ENCODE data around the gene ROPN1L. TPM values are rescaled to one million over a fixed set of nuclear protein-coding genes. Genes with fewer than 3 reads are reported as not detected.

Gene ROPN1L
- total and polyA plus RNA-seq, 2 of the 8 experiments (the other 6 are each of a cell fraction or from before 2014, with no cell fraction given) = 0.24 to 0.73 TPM

GRCh38 chr5:10509575-10509974 lies 67.9 kb downstream of the ROPN1L start:
- Histone ChIP-seq H4K5ac (ENCODE audit: insufficient read length, low read depth, low read length) (no peak overlapping the region), H2BK12ac (ENCODE audit: low read depth, low read length) (no peak overlapping the region), H3K9me3 (ENCODE audit: insufficient read depth in 2 of 2, low read depth in 1 of 2, low read length in 1 of 2) (no peaks in the 10 kb centered on the region), H3K79me1 (ENCODE audit: low read depth, low read length) (no peaks in the 10 kb centered on the region), H3K36me3 (ENCODE audit: control insufficient read depth in 2 of 4, insufficient read depth in 4 of 4, low read length in 3 of 4) (no peaks in the 10 kb centered on the region; a peak in 1 of 8 replicates), H2AFZ (ENCODE audit: low read length) (no peak overlapping the region), H3K14ac (ENCODE audit: insufficient read length) (no peak overlapping the region), H2BK20ac (ENCODE audit: low read length) (no peak overlapping the region), H2BK15ac (ENCODE audit: low read length) (0 out of 2 replicates have a peak overlapping the region, but pooled peaks have one; percentile 35), H3K4ac (replicated peaks; ENCODE audit: insufficient read length, low read depth, low read length) (no peak overlapping the region), H3K79me2 (ENCODE audit: control insufficient read depth in 1 of 2, insufficient read depth in 2 of 2, low read length in 2 of 2) (no peaks in the 10 kb centered on the region), H3K56ac (replicated peaks; ENCODE audit: insufficient read length, low read depth, low read length) (no peak overlapping the region), H2AK5ac (ENCODE audit: low read depth, low read length) (no peak overlapping the region), H2BK5ac (ENCODE audit: low read depth, low read length) (no peak overlapping the region), H4K20me1 (replicated peaks in 1 of 2; ENCODE audit: control insufficient read depth in 1 of 2, insufficient read depth in 2 of 2, low read length in 2 of 2) (no peaks in the 10 kb centered on the region), H4K8ac (ENCODE audit: extremely low read depth, insufficient read depth, low read length) (no peak overlapping the region), H3K4me1 (replicated peaks in 1 of 4; ENCODE audit: control insufficient read depth in 3 of 4, insufficient read depth in 4 of 4, low read length in 3 of 4) (peaks cover 0 to 8% (median 6%) of the 10 kb centered on the region in 4 experiments; a peak in 6 of 7 replicates), H3K27ac (ENCODE audit: low read depth, low read length) (no peak overlapping the region), H3K23me2 (ENCODE audit: low read depth, low read length) (no peaks in the 10 kb centered on the region), H3K4me2 (ENCODE audit: insufficient read depth in 1 of 2, low read depth in 2 of 2, low read length in 2 of 2) (no peak overlapping the region), H4K91ac (replicated peaks; ENCODE audit: insufficient read length, low read length) (no peak overlapping the region), H3K27me3 (replicated peaks in 1 of 4; ENCODE audit: control insufficient read depth in 3 of 4, extremely low read depth in 1 of 4, insufficient read depth in 3 of 4, low read length in 3 of 4) (no peaks in the 10 kb centered on the region), H3K9ac (replicated peaks in 1 of 4; ENCODE audit: extremely low read depth in 1 of 4, low read depth in 3 of 4, low read length in 3 of 4) (no peak overlapping the region), H3K4me3 (ENCODE audit: extremely low read depth in 1 of 4, insufficient read depth in 2 of 4, low read depth in 3 of 4, low read length in 4 of 4) (no peak overlapping the region), H2BK120ac (replicated peaks; ENCODE audit: low read depth, low read length) (no peak overlapping the region), H3K18ac (ENCODE audit: extremely low read depth, low read length) (no peak overlapping the region), H3K23ac (ENCODE audit: insufficient read length) (no peak overlapping the region)
- DNase-seq (ENCODE audit: low read depth in 1 of 2, low spot score in 2 of 2) = no peak
- FAIRE-seq = no peak
- 90% methylated on average over 9 of the region's 9 CpGs; no CpG with 5 or more reads in 1 of the 2 experiments for WGBS, 2 experiments (ENCODE audit: extremely low coverage in 1 of 2, insufficient coverage in 1 of 2, insufficient read length in 1 of 2, insufficient replicate concordance in 2 of 2, low coverage in 1 of 2, low lambda C conversion rate in 2 of 2, missing lambda C conversion rate in 1 of 2)
- ChIA-PET CTCF (ENCODE audit: partially characterized antibody) (interaction anchor here (0.8 to 4.2 kb wide), 6 partner anchors 7 to 118 kb away, joined by 3 to 23 read pairs (median 3); no protein-coding TSS in a partner anchor), POLR2A (ENCODE audit: partially characterized antibody) (no interaction called here)
- TF ChIP-seq SIN3A (conservative IDR thresholded peaks at IDR 0.05 in 1 of 2, IDR thresholded peaks at IDR 0.05 in 1 of 2; ENCODE audit: low read depth in 1 of 2, low read length in 2 of 2) = no peak
- TF ChIP-seq SP4 (IDR thresholded peaks at IDR 0.05; ENCODE audit: low read length) = no peak
- no peak for TF ChIP-seq BCL11A (IDR thresholded peaks at IDR 0.05; ENCODE audit: low read depth in 2 of 2, low read length in 2 of 2)
- no peak for TF ChIP-seq ASH2L (IDR thresholded peaks at IDR 0.05; ENCODE audit: low read length)
- TF ChIP-seq SRF (IDR thresholded peaks at IDR 0.05; ENCODE audit: low read depth, low read length) = no peak
- TF ChIP-seq GABPA (IDR thresholded peaks at IDR 0.05; ENCODE audit: borderline replicate concordance, insufficient read depth, low read length) = no peak
- TF ChIP-seq BRCA1 (IDR thresholded peaks at IDR 0.05; ENCODE audit: low read depth, low read length) = no peak
- no peak for TF ChIP-seq CBX5 (IDR thresholded peaks at IDR 0.05; ENCODE audit: low read depth, low read length)
- no peak for TF ChIP-seq HDAC2 (IDR thresholded peaks at IDR 0.05; ENCODE audit: borderline replicate concordance in 1 of 2, low read depth in 2 of 2, low read length in 2 of 2)
- TF ChIP-seq POLR2AphosphoS5 (IDR thresholded peaks at IDR 0.05; ENCODE audit: low read depth, low read length) = no peak
- no peak for TF ChIP-seq CTBP2 (IDR thresholded peaks at IDR 0.05; ENCODE audit: borderline replicate concordance, insufficient read depth, insufficient read length, low read length)
- no peak for TF ChIP-seq TBP (IDR thresholded peaks at IDR 0.05; ENCODE audit: low read depth, low read length)
- no peak for TF ChIP-seq TCF12 (IDR thresholded peaks at IDR 0.05; ENCODE audit: low read depth, low read length)

All from H1 (cell line).